GM21367 (cell line): ENCODE data around the gene NDUFV1.
"Not testable (repeated sequence)": the region's sequence is repeated elsewhere in the genome, so short reads cannot be mapped to it uniquely, and the experiment has no call there.

ENCODE experiments used
- ATAC-seq: cut with Tn5 transposase; IDR thresholded peaks from one replicate; pipeline ENCODE4 v1.9.1; 2021; ENCODE audit not compliant: unreplicated experiment

NDUFV1 gene

DNA sequence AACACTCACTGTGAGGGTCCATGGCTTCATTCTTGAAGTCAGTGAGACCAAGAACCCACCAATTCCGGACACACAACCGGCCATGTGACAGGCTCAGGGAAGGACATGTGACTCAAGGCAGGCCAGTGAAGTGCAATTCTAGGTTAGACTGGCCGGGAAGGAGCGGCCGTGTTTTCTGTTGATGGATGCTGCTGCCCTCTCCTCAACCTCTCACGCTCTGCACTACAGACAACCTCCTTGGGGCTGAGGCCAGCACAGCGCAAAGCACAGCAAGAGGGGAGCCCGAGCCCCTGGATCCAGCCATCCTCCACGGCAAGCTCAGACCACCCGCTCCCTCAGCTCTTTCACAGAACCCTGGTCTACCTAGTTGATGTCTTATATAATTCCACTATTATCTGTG is 20.2 kb downstream of the NDUFV1 start:
- ATAC-seq = no peak

DNA sequence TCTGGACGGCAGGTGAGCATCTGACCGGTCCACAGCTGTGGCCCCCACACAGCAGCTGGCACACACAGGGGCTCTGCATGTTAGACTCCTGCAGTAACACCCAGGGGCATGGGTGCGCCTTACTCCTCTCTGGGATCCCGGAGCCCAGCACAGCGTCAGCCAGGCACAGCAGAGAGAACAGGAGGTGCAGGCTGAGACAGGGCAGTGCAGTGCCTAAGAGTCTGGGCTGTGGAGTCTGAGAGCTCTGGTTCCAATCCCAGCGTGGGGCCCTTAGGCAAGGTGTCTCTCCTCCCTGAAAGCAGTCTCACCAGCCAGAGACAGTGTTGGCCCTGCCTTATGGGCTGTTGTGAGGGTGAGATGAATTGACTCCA is 20.7 kb downstream of the NDUFV1 start:
- no peak for ATAC-seq

DNA sequence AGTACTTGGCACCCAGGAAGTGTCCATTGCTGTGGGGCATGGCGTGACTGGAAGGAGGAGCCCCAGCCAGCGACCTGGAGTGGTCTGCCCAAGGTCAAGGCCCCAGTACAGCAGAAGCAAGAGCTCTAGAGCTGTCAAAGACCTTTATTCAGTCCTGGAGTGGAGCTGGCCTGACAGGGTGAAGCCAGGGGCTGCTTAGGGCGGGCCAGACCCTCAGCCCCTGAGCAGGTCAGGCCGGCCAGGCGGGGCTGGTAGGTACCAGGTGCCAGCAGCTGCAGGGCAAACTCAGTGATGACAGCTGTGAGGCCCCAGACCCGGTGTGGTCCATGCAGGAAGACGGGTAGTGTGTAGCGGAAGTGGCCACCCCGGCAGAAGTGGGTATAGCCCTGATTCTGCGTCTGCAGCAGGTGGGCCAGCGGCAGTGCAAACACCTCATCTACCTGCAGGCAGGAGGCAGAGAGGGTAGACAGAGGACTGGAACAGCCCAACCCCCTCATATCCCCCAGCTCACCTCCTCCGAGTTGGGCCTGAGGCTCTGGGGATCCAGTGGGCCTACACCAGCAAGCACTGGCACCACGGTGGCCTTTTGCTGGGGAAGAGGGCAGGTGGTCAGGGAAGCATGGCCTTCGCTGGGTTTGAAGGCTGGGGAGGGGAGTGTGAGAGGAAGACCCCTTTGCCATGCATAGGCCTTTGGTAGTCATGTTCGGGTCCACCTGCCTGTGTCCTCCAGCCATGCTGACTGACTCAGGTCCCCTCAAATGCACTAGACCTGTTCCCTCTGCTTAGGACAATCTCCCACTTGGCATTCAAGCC is 21.3 kb downstream of the NDUFV1 start:
- no peak for ATAC-seq

DNA sequence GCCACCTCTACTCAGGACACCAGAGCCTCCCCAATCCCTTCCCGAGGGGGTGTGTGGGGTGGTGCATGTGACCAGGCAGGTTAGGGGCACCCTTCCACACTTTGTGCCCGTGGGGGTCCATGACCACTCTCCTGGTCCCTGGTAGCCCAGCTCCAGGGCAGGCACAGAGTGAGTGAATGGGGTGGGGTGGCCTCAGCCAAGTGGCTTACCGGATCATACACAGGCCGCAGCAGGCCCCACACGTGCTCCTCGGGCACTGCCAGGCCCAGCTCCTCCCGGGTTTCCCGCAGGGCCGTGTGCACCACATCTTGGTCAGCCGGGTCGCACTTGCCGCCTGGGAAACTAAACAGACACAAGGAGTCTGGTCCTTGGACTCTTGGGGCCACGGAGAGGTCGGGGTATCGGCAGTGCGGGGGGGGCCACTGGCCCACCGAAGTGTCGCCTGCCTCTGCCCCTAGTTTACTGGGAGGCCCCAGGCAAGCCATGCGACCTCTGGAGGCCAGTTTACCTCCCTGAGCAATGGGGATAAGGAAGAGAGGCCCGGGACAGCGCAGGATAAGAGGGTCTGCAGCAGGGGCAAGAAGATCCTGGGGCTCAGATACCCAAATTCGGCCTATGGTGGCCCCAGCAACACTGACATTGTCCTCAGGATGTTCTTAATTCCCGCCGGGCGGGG is 22.1 kb downstream of the NDUFV1 start:
- ATAC-seq = no peak

DNA sequence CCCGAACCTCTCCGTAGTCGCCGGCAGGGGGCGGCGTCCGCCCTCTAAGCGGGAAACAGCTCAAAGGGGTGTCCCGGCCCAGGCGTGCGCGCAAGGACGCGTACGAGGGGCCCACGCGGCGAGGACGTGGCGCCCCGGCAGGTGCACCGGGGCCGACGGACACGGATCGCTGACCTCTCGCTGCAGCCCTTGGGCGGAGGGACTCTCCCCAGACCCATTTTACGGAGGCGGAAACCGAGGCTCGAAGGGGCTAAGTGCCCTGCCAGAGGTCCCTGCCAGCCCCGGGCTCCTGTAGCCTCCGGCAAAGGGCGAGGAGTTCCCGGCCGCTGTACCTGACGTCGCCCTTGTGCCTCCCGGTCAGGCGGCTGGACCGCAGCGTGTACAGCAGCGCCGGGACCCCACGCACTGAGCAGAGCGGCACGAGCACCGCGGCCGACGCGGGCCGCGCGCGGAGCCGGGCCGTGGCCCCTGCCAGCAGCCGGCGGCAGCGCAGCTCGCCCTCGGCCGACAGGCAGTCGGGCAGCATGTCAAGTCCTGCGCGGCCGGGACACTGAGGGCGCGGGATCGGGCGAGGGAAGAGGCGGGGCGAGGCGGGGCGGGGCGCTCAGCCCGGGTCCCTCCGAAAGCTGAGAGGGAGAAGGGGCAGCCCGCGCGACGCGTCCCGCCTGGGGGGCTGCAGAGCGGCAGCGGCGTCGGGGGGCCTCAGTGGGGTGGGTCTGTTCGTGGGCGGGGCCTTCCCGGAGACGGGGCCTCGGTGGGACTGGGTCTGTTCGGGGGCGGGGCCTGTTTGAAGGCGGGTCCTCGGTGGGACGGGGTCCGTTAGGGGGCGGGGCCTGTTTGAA is 22.9 kb downstream of the NDUFV1 start, which contains the start of gene NUDT8:
TSS of gene NUDT8 (minus strand) at position 552 of the 842 bp plus-strand sequence. CDS start at position 526, 26 bp downstream.
- ATAC-seq = peak; percentile 34

DNA sequence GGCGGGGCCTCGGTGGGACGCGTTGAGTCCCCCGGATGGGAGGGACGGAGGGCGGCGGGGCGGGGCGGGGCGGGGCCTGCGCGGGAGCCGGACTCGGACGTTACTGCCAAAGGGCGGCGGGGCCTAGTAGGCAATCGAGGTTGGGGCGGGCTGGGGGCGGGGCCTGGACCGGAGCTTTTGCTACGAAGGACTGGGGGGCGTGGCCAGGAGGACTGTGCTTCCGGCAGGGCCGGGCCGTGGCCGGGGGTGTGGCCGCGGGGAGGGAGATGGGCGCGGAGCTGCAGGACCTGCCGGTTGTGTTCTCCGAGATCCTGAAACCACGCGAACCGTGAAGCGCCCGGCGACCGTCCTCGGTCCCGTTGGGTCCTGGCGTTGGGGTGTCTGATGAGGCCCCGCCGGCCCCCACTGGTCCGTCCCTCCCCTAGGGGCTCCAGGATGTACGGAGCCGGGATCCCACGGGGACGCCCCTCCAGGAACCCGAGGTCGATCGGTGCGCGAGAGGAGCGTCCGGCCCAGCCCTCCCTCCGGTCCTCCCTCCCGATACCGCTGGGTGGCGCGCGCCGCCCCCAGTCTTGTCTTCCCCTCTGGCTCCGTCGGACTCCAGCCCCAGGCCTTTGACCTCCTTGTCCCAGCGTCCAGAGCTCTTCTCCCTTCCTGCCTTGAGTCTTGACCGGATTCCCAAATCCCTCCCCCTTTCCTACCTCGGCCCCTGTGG is 23.6 kb downstream of the NDUFV1 start:
- peak; percentile 39 for ATAC-seq

DNA sequence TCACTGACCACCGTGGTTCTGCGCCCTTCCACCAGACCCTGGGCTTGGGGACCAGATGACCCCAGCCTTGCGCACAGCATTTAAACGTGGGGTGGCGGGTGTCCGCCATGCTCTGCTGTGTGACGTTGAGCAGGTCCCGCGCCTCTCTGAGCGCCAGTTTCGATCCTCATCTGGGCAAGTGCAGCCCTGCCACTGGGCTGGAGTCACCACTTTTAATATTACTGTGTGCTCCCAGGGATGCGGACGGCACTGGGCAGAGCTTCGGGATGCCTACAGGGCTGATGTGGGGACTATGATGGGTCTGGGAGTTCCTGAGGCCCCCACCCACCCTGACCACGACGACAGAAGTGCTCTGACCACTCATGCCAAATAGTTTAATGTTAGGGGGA is 24.2 kb downstream of the NDUFV1 start:
- ATAC-seq = no peak

DNA sequence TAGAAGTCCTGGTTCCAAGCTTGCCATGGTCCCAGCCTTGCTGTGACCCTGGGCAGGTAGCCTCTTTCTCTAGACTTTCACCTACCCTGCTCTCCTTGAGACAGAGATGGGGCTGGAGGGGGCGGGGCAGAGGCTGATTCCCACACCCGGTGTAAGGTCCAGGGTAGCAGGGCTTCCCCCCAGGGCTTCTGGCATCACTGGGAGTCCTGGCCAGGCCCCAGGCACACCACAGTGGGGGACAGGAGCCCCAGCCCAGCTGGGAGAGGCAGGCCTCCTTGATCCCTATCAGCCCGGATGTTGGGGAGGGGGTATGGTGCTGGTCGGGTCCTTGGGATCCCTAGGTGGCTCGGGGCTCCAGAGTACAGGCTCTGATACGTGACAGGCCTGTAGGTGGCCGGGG is 24.7 kb downstream of the NDUFV1 start:
- no peak for ATAC-seq

DNA sequence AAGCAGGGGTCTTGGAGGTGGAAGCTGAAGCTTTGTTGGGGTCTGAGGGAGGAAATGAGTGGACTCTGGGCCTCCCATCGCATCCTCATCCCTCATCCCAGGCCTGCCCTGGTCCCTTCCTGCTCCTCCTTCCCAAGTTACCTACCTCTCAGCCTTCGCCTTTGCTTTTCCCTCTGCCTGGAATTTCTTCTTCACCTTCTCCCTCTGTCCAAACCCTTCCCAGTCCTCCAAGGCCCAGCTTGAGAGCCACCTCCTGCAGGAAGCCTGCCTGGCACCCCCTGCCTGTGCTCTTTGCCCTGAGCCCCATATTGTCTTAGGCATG is 25.1 kb downstream of the NDUFV1 start:
- ATAC-seq = no peak

DNA sequence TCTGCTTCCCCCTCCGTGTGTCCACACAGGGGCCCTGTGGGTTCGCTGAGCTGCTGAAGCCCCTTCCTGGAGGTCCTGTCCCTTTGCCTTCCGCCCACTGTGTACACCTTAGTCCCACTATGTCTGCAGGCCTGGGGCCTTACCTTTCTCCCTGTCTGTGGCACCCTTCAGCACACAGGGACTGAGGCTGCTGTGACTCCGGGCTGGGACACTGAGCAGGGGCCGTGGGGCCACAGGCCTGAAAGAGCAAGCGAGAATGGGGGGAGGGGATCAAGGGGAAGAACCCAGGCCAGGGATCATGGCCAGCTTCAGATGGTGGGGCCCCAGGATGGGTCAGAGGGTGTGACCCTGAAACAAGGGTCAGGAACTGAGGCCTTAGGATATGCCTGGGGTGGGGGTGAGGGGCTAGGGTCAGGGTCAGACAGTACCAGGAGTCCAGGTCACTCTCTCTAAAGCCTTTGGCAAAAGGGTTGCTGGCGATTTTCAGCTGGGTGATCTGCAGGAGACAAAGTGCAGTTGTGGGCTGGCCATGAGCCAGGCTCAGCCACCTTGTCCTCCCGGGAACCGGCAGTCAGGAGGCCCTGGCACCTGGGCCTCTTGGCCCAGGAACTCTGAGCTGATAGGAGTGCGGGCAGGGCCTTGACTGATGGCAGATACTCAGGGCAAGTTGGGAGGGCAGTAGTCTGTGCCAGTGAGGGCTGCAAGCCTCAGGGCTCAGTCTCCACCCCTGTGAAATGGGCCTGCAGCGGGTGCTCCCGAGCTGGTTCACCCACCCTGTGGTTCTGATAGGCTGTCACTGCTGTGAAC is 25.6 kb downstream of the NDUFV1 start:
- no peak for ATAC-seq

DNA sequence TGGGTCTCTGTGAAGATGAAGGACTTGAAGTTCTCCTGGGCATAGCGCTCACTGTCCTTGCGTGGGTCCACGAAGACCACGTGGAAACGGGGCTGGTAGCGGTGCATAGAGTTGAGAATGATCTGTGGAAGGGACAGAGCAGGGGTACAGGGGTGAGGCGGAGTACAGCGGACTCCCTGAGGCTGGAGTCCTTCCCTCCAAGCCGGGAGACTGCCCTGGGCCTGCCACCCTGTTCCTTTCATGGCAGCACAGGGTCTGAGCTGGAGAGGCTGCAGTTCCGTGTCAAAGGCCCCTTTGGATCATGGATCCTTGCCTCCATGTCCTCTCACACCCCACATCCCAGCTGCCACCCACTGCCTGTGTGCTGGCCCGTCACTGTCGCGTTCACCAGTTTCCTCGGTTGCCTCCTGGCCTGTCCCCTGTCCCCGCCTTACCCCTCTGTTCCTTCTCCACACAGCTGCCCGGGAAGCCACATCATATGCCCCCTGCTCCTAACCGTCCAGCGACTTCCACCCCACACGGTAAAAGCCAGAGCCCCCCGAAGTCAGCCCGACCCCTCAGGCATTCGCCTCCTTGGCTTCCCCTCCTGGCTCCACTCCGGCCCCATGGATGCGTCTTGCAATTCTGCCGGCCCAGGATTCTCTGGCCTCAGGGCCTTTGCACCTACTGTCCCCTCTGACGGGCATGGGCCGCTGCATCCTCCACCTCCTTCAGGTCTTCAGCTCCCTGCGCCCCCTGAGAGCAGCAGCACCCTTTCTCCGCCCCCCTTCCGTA is 26.4 kb downstream of the NDUFV1 start:
- no peak for ATAC-seq

DNA sequence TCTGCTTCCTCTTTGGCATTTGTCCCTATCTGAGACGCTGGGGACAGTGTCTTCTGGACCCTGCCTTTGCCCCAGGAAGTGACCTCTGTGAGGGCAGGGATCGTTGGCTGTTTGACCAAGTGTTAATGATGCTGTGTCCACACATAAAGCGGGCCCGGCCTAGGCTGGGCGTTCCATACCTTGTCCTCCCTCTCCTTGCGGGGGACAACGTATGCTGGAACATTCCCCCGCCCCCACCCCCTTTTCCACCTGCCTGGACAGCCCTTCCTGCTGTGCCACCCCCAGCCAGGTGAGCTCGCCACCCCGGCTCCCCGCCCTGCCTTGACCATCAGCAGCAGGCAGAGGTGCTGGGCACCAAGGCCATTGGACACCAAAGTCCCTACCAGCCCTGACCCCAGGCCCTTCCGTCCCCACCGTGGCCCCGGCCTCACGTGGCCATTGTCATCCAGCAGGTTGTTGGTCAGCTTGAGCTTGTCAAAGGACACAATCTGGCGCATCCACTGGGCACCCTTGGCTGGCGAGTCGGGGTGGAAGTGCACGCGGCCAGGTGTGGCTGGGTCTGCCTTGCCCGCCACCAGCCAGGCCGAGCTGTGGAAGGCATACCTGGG is 27.1 kb downstream of the NDUFV1 start:
- no peak for ATAC-seq

DNA sequence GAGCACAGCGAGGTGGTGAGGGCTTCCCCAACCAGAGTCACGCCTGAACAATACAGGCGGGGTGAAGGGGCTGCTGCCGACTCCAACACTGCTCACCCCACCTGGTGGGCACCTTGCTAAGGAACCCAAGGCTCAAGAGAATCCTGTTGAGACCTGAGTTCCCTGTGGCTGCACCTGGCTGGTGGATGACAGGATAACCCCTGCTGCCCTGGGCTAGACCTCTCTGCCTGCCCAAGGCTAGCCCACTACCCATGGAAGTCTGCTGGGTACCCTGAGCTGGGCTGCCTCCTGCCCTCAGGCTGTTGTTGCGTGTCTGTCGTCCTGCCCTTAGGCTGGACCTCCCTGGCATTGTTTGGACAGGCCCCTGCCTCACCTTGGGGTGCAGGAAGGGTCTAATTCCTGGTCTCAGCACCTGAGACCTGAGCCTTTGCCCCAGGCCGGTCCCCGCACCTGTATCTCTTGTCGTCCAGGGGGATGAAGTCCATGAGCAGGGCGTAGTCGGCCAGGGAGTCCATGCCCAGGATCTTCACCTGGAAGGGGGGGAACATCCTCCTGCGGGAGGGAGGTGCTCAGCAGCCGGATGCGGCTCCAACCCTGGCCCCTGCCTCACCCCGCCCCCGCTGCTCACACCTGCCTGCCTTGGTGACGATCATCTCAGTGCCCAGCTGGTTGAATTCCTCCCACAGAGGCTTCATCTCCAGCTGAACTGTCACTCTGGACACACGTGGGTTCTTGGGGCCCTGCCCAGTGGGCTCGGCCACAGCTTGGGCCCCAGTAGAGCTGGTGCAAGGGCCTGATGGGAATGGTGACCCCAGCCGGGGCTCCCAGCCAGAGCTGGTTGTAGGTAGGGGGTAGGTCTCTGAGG is 27.9 kb downstream of the NDUFV1 start:
- ATAC-seq = no peak

DNA sequence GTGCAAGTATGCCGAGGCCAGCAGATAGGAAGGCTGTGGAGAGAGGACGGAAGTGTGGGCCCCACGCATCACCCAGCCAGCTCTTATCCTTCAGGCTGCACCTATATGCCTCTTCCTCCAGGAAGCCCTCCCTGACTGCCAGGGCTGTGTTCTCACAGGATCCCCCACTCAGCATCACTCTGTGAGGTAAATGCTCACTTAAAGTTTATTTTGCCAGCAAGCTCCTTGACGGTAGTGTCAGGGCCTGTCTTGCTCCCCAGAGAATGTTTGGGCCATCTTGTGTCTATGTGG is 28.4 kb downstream of the NDUFV1 start:
- no peak for ATAC-seq

DNA sequence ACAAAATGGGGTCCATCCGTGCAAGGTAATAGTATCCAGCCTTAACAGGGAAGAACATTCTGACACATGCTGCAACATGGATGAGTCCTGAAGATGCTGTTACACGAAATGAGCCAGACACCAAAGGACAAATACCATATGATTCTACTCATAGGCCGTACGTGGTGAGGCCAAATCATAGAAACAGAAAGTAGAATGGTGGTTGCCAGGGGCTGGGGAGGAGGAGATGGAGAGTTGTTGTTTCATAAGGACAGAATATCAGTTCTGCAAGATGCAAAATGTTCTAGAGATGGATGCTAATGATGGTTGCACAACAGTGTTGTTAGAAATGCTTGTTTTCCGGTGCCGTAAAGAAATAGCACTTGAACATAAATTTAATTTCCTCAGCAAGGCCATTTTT is 30.2 kb downstream of the NDUFV1 start:
- ATAC-seq = no peak

DNA sequence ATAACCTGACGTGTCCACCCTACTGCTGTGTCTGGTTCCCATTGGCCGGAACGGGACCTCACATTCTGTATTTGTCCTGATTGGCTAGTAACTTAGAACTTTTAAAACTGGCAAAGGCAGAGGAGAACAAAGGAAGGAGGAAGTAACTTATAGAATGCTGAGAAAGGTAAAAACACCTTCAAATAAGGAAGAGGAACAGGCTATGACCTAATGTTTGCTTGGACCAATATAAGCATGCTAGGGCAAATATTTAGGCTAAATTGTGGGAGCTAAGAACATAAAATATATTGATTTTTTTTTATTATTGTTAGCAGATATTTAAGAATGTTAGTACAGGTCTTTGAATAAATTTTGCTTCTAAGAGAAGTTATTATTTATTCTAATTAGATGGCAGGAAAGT is 30.7 kb downstream of the NDUFV1 start:
- not testable (repeated sequence) for ATAC-seq

DNA sequence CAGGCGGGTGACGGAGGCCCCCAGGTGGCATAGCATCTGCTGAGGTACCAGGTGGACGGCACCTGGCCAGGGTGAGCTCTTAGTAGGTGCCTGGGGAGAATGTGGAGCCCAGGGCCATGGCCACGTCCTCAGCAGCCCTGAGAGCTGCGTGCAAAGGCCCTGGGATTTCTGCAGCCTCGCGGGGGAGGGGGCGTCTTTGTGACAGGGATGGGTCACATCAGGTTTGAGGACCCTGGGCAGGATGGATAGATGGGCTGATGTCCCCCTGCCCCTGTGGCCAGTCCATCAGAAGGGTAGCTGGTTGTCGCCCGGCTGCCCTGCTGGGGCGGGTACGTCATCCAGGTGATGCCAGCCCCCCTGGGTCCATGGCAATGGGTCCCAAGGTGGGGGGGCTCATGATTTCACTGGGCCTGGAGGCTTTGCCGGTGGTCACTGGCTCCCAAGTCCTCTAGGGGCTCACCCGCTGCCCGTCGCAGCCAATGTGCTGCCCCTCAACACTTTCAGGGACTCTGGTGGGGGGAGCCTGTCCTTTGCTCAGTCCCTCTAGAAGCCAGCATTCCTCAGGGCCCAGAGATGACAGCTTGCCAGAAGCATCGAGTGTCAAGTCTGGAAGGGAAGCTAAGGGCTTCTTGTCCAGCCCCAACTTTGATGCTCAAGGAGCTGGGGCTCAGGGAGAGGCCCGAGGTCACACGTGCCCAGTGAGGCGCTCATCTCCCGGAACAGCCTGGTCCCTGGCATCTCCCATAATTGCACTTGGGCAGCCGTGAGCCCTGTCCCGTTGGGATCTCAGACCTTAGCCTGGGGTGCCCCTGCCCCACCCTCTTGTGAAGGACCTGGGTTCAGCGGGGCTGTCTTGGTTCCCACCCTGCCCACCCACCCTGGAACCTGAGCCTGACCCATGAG is 32.0 kb downstream of the NDUFV1 start:
- ATAC-seq = no peak
